GM20000 (cell line): Measurements from ENCODE around the gene TSPAN14.

Experiments
- DNase-seq: peaks from one replicate; pipeline ENCODE4 v3.0.0; 2012; ENCODE audit warnings: low spot score
- CTCF ChIP-seq: IDR thresholded peaks from 2 replicates; pipeline ENCODE4 v1.5.1; 2012; ENCODE audit warnings: mild to moderate bottlenecking, control low read depth; ENCODE audit errors: extremely low read depth, missing control alignments

The TSPAN14 gene

GRCh38 chr10:80509108-80509402 is 54.9 kb downstream of the TSPAN14 start:
- TF ChIP-seq CTCF: no peak

GRCh38 chr10:80509403-80510161 is 55.5 kb downstream of the TSPAN14 start:
- TF ChIP-seq CTCF: no peak

More at GRCh38 chr10:80509108-80509402, 54.9 kb downstream of the TSPAN14 start:
- no peak for DNase-seq

GRCh38 chr10:80512031-80512526 is 58.0 kb downstream of the TSPAN14 start:
- TF ChIP-seq CTCF: no peak
- DNase-seq: no peak

More at GRCh38 chr10:80509403-80510161, 55.5 kb downstream of the TSPAN14 start:
- DNase-seq: no peak

- DNase-seq: no peak
- no peak for TF ChIP-seq CTCF
These were observed 59.0 kb downstream of the TSPAN14 start for GRCh38 chr10:80513106-80513505.

- DNase-seq: no peak
These were observed 61.4 kb downstream of the TSPAN14 start for GRCh38 chr10:80515511-80515910.

GRCh38 chr10:80515941-80516340 is 61.8 kb downstream of the TSPAN14 start:
- DNase-seq: no peak
- no peak for TF ChIP-seq CTCF

More at GRCh38 chr10:80515511-80515910, 61.4 kb downstream of the TSPAN14 start:
- no peak for TF ChIP-seq CTCF

- no peak for DNase-seq
- no peak for TF ChIP-seq CTCF
These were observed 62.5 kb downstream of the TSPAN14 start for GRCh38 chr10:80516506-80517075.
